ENCODE data around the gene MYZAP.

DNA sequence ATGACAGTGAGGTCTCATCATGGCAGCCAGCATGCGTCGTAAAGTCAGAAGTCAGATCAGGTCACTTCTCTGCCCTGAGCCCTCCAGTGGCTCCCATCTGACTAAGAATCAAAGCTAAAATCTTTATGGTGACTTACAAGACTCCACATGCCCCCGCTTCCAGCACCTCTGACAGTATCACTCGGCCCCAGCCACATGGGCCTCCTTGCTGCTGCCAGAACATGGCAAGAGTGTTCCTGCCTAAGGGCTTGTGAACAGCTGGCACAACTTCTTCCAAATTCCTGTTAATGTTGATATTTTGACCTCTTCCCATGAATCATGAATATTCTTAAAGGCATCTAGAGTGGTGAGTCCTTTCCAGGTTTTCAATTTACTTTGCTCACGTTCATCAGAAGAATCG is 135.3 kb downstream of the MYZAP start:
- TF ChIP-seq, protein P1, sequence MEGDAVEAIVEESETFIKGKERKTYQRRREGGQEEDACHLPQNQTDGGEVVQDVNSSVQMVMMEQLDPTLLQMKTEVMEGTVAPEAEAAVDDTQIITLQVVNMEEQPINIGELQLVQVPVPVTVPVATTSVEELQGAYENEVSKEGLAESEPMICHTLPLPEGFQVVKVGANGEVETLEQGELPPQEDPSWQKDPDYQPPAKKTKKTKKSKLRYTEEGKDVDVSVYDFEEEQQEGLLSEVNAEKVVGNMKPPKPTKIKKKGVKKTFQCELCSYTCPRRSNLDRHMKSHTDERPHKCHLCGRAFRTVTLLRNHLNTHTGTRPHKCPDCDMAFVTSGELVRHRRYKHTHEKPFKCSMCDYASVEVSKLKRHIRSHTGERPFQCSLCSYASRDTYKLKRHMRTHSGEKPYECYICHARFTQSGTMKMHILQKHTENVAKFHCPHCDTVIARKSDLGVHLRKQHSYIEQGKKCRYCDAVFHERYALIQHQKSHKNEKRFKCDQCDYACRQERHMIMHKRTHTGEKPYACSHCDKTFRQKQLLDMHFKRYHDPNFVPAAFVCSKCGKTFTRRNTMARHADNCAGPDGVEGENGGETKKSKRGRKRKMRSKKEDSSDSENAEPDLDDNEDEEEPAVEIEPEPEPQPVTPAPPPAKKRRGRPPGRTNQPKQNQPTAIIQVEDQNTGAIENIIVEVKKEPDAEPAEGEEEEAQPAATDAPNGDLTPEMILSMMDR (conservative IDR thresholded peaks at IDR 0.05; ENCODE audit: low read depth, low read length), result no peak
- no peak for TF ChIP-seq EZH2 (IDR thresholded peaks at IDR 0.05; ENCODE audit: low read length, unreplicated experiment)
- no peak for TF ChIP-seq EZH2phosphoT487 (IDR thresholded peaks at IDR 0.05; ENCODE audit: borderline replicate concordance, low read length)

Measured in PC-3 (cell line).